ENCODE measurements around the gene ATP6V0A4. TPM values are rescaled to one million over a fixed set of nuclear protein-coding genes. Genes with fewer than 3 reads are reported as not detected.
"Not testable (repeated sequence)": the region's sequence is repeated elsewhere in the genome, so short reads cannot be mapped to it uniquely, and the experiment has no call there.

Gene ATP6V0A4
- total and polyA plus RNA-seq, 2 of the 13 experiments (the other 11 are each of a cell fraction or from before 2014, with no cell fraction given): 0.24 to 0.25 TPM

DNA sequence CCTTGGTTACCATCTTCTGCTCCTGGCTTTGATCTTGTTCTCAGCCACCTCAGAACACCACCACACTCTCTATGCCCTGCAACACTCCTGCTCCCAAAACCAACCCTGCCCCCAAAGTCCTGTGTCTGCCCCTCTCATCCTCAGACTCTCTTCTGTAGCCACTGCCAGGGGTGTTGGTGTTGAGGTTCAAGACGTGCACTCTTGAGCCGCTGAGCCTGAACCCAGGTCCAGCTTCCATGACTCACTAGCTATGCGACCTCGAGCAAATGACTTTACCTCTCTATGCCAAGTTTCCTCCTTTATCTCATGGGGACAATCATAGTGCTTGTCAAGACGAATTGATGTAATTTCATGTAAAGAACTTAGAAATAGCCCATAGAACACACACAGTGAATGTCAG, 840 bp upstream of the ATP6V0A4 start (continued):
- TF ChIP-seq ZNF674 (CRISPR knock-in tag; IDR thresholded peaks at IDR 0.05; ENCODE audit: low read depth): no peak
- TF ChIP-seq, protein P1, sequence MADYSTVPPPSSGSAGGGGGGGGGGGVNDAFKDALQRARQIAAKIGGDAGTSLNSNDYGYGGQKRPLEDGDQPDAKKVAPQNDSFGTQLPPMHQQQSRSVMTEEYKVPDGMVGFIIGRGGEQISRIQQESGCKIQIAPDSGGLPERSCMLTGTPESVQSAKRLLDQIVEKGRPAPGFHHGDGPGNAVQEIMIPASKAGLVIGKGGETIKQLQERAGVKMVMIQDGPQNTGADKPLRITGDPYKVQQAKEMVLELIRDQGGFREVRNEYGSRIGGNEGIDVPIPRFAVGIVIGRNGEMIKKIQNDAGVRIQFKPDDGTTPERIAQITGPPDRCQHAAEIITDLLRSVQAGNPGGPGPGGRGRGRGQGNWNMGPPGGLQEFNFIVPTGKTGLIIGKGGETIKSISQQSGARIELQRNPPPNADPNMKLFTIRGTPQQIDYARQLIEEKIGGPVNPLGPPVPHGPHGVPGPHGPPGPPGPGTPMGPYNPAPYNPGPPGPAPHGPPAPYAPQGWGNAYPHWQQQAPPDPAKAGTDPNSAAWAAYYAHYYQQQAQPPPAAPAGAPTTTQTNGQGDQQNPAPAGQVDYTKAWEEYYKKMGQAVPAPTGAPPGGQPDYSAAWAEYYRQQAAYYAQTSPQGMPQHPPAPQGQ (CRISPR knock-in tag; IDR thresholded peaks at IDR 0.05; ENCODE audit: borderline replicate concordance): no peak

- in situ Hi-C loops (cut with HindIII; ENCODE audit: extremely low pct_ligation_motif_present, low pct_unique_long_range_greater_than_20kb); ATAC-seq: not testable (repeated sequence)
Measured at GRCh38 chr7:138797046-138797445, 950 bp downstream of the ATP6V0A4 start.

DNA sequence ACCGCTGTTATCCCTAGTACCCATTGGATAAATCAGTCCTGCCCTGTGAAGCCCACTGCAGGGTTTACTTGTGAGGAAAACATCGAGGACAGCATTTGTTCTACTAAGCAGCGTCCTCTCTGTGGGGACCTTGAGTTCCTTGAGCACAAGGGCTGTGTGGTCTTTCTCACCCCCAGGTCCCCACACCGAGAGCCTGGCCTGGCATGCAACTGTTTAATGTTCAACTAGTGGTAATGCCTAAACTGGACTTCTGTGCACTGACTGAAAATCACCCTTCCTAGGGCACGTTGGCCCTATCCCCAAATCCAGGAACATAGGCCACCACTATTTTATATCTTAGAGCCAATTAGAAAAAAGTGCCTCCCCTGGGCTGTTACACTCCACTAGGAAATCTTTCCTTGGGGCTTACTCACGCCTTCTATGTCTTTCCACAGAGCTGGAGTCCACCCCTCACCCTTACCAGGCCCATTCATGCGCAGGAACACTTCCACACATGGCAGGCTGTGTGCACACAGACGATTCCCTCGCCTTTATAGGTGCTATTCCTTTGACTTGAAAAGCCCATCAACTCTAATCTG, 1.9 kb downstream of the ATP6V0A4 start:
- Histone ChIP-seq H4K20me1 (ENCODE audit: insufficient read depth, low read length) (no peaks in the 10 kb centered on the region), H3K27me3 (ENCODE audit: control insufficient read depth in 1 of 2, insufficient read depth in 2 of 2, low read length in 2 of 2) (peaks cover 3 to 11% of the 10 kb centered on the region in 2 experiments; a peak in 2 of 5 replicates), H3K9ac (ENCODE audit: insufficient read depth, low read depth, low read length) (no peak overlapping the region), H3K4me1 (ENCODE audit: insufficient read depth, low read length) (peaks cover 27% of the 10 kb centered on the region), H3K4me3 (replicated peaks in 1 of 3; ENCODE audit: insufficient read depth in 1 of 3, low read depth in 2 of 3, low read length in 3 of 3) (no peak overlapping the region), H2AFZ (ENCODE audit: low read length) (no peak overlapping the region), H3K79me2 (ENCODE audit: insufficient read depth, low read length) (no peaks in the 10 kb centered on the region), H3K9me3 (ENCODE audit: low read length) (no peaks in the 10 kb centered on the region), H3K4me2 (ENCODE audit: low read depth, low read length) (peak overlapping the region; percentile 43; the same call in 1 of the 2 replicates), H3K27ac (ENCODE audit: extremely low read length, insufficient read depth, low read length) (no peak overlapping the region), H3K36me3 (replicated peaks in 1 of 2; ENCODE audit: control insufficient read depth in 1 of 2, insufficient read depth in 2 of 2, low read length in 2 of 2) (no peaks in the 10 kb centered on the region)
- DNase-seq (ENCODE audit: low spot score) (no peak), ATAC-seq (peak; percentile 86), FAIRE-seq (peak; percentile 64)
- 33% methylated on average over 9 of the region's 9 CpGs for WGBS (ENCODE audit: low lambda C conversion rate)
- in situ Hi-C loops (cut with HindIII; ENCODE audit: extremely low pct_ligation_motif_present, low pct_unique_long_range_greater_than_20kb) (no loop called here), intact Hi-C loops (cut with micrococcal nuclease; ENCODE audit: unreplicated experiment) (no loop called here)
- no TSS peak for BruUV-seq (replicated peaks)
- ChIA-PET CTCF (ENCODE audit: low intra/inter-chr PET ratio, low total read pairs) (no interaction called here), POLR2A (no interaction called here)
- TF ChIP-seq ATRX (CRISPR knock-in tag; IDR thresholded peaks at IDR 0.05; ENCODE audit: borderline replicate concordance): no peak
- TF ChIP-seq MAFG (CRISPR knock-in tag; IDR thresholded peaks at IDR 0.05): no peak
- TF ChIP-seq ZNF589 (CRISPR knock-in tag; conservative IDR thresholded peaks at IDR 0.05): no peak
- no peak for TF ChIP-seq THAP8 (CRISPR knock-in tag; IDR thresholded peaks at IDR 0.05; ENCODE audit: borderline replicate concordance)
- no peak for TF ChIP-seq ZNF432 (CRISPR knock-in tag; IDR thresholded peaks at IDR 0.05; ENCODE audit: borderline replicate concordance)
- peak; percentile 36 for TF ChIP-seq TEAD3 (CRISPR knock-in tag; optimal IDR thresholded peaks at IDR 0.05; ENCODE audit: borderline replicate concordance)
- no peak for TF ChIP-seq DMAP1 (CRISPR knock-in tag; IDR thresholded peaks at IDR 0.05)

More at GRCh38 chr7:138797046-138797445, 950 bp downstream of the ATP6V0A4 start:
- intact Hi-C loops (cut with micrococcal nuclease; ENCODE audit: unreplicated experiment); BruUV-seq (replicated peaks); H3K4me2 ChIP-seq (ENCODE audit: low read depth, low read length); POLR2A ChIA-PET; H3K9ac ChIP-seq (ENCODE audit: insufficient read depth, low read depth, low read length); H3K79me2 ChIP-seq (ENCODE audit: insufficient read depth, low read length); CTCF ChIA-PET (ENCODE audit: low intra/inter-chr PET ratio, low total read pairs); DNase-seq (ENCODE audit: low spot score); H3K9me3 ChIP-seq (ENCODE audit: low read length); H3K36me3 ChIP-seq (replicated peaks in 1 of 2; ENCODE audit: control insufficient read depth in 1 of 2, insufficient read depth in 2 of 2, low read length in 2 of 2); FAIRE-seq; H3K4me3 ChIP-seq (replicated peaks in 1 of 3; ENCODE audit: insufficient read depth in 1 of 3, low read depth in 2 of 3, low read length in 3 of 3); H2AFZ ChIP-seq (ENCODE audit: low read length); H4K20me1 ChIP-seq (ENCODE audit: insufficient read depth, low read length); H3K27ac ChIP-seq (ENCODE audit: extremely low read length, insufficient read depth, low read length): not testable (repeated sequence)
- WGBS (ENCODE audit: low lambda C conversion rate): 89% methylated on average over 4 of the region's 4 CpGs
- Histone ChIP-seq H3K4me1 (ENCODE audit: insufficient read depth, low read length) (peaks cover 27% of the 10 kb centered on the region), H3K27me3 (ENCODE audit: control insufficient read depth in 1 of 2, insufficient read depth in 2 of 2, low read length in 2 of 2) (peaks cover 3 to 14% of the 10 kb centered on the region in 2 experiments; a peak in 2 of 5 replicates)

All from HepG2 (cell line).